Measurements from ENCODE around the gene CDH24. TPM values are rescaled to one million over a fixed set of nuclear protein-coding genes. Genes with fewer than 3 reads are reported as not detected.
A peak's percentile ranks its signal among the peaks of the same experiment; 100 is the strongest.

CDH24 gene
- total RNA-seq, 1 experiment from 2014 or later, result 9.0 TPM

DNA sequence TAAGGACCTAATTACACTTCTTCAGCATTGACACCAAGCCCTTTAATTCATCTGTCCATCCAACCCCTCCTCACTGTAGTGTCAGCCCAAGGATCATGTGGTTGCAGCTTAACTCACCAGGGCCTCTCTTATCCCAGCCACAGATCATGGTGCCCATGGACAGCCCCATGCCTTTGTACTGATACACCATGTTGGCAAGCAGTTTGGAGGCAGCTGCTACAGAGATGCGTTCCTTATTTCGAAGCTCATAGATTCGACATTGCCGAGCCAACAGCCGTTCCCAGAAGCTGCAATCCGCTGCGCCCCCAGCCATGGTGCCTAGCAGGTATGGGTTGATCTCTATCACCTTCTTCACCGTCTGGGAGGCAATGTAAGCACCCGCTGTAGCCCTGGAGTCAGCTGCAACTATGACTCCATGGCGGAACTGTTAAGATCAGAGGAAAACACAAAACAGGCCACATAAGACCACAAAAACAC, 24.0 kb downstream of the CDH24 start:
- peak overlapping the region; percentile 72 to 90 for H3K4me3 ChIP-seq (ENCODE audit: low read depth in 2 of 2, low read length in 2 of 2)
- no peaks in the 10 kb centered on the region; the same call in 1 of the 2 replicates for H3K4me1 ChIP-seq (ENCODE audit: control insufficient read depth, insufficient read depth, low read length)
- peak overlapping the region; percentile 98 for H3K27ac ChIP-seq (ENCODE audit: low read length)
- intact Hi-C loops (cut with micrococcal nuclease; ENCODE audit: unreplicated experiment) (no loop called here), in situ Hi-C loops (cut with HindIII; ENCODE audit: low pct_unique_long_range_greater_than_20kb, low sequenced_read_pairs) (no loop called here)
- H3K36me3 ChIP-seq (ENCODE audit: control insufficient read depth, insufficient read depth, low read length), result peaks cover 8% of the 10 kb centered on the region
- BruUV-seq (replicated peaks), result no TSS peak
- TF ChIP-seq POLR2AphosphoS5 (IDR thresholded peaks at IDR 0.05; ENCODE audit: low read depth, low read length), result no peak
- TF ChIP-seq TCF7L2 (IDR thresholded peaks at IDR 0.05; ENCODE audit: low read depth, low read length), result no peak
- TF ChIP-seq, protein P1, sequence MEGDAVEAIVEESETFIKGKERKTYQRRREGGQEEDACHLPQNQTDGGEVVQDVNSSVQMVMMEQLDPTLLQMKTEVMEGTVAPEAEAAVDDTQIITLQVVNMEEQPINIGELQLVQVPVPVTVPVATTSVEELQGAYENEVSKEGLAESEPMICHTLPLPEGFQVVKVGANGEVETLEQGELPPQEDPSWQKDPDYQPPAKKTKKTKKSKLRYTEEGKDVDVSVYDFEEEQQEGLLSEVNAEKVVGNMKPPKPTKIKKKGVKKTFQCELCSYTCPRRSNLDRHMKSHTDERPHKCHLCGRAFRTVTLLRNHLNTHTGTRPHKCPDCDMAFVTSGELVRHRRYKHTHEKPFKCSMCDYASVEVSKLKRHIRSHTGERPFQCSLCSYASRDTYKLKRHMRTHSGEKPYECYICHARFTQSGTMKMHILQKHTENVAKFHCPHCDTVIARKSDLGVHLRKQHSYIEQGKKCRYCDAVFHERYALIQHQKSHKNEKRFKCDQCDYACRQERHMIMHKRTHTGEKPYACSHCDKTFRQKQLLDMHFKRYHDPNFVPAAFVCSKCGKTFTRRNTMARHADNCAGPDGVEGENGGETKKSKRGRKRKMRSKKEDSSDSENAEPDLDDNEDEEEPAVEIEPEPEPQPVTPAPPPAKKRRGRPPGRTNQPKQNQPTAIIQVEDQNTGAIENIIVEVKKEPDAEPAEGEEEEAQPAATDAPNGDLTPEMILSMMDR (IDR thresholded peaks at IDR 0.05), result no peak
- no peak for TF ChIP-seq SIN3A (IDR thresholded peaks at IDR 0.05; ENCODE audit: borderline replicate concordance, insufficient read depth, low read depth, low read length)
- no peak for TF ChIP-seq REST (IDR thresholded peaks at IDR 0.05; ENCODE audit: insufficient read depth in 1 of 2, low read depth in 2 of 2, low read length in 1 of 2)
- DNase-seq (ENCODE audit: low read depth, low spot score) (no peak), ATAC-seq (no peak)
- no peaks in the 10 kb centered on the region for H3K9me3 ChIP-seq (ENCODE audit: control insufficient read depth, insufficient read depth, low read depth, low read length)
- POLR2A ChIA-PET, result interaction anchor here (1.2 kb wide), 1 partner anchor 27 kb away, joined by 4 read pairs; no protein-coding TSS in a partner anchor
- no peaks in the 10 kb centered on the region for H3K27me3 ChIP-seq (ENCODE audit: control insufficient read depth, insufficient read depth, low read length)
- CTCF ChIA-PET, result interaction anchor here (0.7 kb wide), 1 partner anchor 268 kb away, joined by 3 read pairs; no protein-coding TSS in a partner anchor

- Histone ChIP-seq H3K27me3 (ENCODE audit: control insufficient read depth, insufficient read depth, low read length) (no peaks in the 10 kb centered on the region), H3K36me3 (ENCODE audit: control insufficient read depth, insufficient read depth, low read length) (peaks cover 8% of the 10 kb centered on the region), H3K4me1 (ENCODE audit: control insufficient read depth, insufficient read depth, low read length) (no peaks in the 10 kb centered on the region; the same call in 1 of the 2 replicates), H3K9me3 (ENCODE audit: control insufficient read depth, insufficient read depth, low read depth, low read length) (no peaks in the 10 kb centered on the region), H3K27ac (ENCODE audit: low read length) (no peak overlapping the region), H3K4me3 (ENCODE audit: low read depth in 2 of 2, low read length in 2 of 2) (no peak overlapping the region)
- ChIA-PET CTCF (no interaction called here), POLR2A (interaction anchor here (0.7 kb wide), 1 partner anchor 89 kb away, joined by 4 read pairs; no protein-coding TSS in a partner anchor)
- TF ChIP-seq SIN3A (IDR thresholded peaks at IDR 0.05; ENCODE audit: borderline replicate concordance, insufficient read depth, low read depth, low read length) (no peak), POLR2AphosphoS5 (IDR thresholded peaks at IDR 0.05; ENCODE audit: low read depth, low read length) (no peak), REST (IDR thresholded peaks at IDR 0.05; ENCODE audit: insufficient read depth in 1 of 2, low read depth in 2 of 2, low read length in 1 of 2) (no peak), TCF7L2 (IDR thresholded peaks at IDR 0.05; ENCODE audit: low read depth, low read length) (no peak)
- TF ChIP-seq, protein P1 (IDR thresholded peaks at IDR 0.05), result no peak
- TSS peak; percentile 63 for BruUV-seq (replicated peaks)
- in situ Hi-C loops (cut with HindIII; ENCODE audit: low pct_unique_long_range_greater_than_20kb, low sequenced_read_pairs), result no loop called here
- intact Hi-C loops (cut with micrococcal nuclease; ENCODE audit: unreplicated experiment), result no loop called here
- ATAC-seq, result no peak
- DNase-seq (ENCODE audit: low read depth, low spot score), result no peak
Observed at GRCh38 chr14:23030936-23031335, 26.4 kb downstream of the CDH24 start.
